GM18907 (cell line): ENCODE data around the gene CGB3.

Source experiments
- ATAC-seq: cut with Tn5 transposase; IDR thresholded peaks from one replicate; pipeline ENCODE4 v1.9.1; 2021; ENCODE audit warnings: mild to moderate bottlenecking, moderate library complexity; ENCODE audit not compliant: unreplicated experiment

The CGB3 gene

DNA sequence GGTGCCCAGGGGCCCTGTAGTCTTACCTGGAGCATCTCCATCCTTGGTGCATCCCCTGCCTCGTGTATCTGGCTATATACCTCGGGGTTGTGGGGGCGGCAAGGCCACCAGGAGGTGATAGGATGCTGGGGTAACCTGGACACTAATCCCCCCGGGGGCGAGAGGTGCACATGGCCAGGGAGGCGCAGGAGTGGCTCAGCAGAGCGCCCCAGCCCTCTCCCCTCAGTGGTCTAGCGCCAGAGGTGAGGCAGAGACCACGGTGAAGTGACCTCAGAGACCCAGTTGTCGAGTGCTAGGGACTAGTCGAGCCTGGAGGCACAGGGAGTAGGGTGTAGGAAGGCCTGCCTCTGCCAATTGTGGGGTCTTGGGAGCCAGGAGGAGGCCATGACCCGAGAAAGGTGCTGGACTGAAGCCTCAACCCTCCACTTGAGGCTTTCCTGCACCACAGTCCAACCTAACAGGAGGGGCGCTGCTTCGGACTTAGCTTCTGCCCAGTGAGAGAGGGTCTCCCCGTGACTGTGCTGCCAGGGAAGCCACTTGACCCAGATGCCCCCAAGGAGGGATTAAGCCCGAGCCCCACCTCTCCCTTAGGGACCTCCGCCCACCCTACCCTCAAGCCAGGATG, 7.0 kb downstream of the CGB3 start, which contains the start of gene LHB:
Gene LHB, minus strand, starts transcription at position 51 of the 625 bp plus-strand sequence. Its CDS starts 10 bp downstream, at position 41.
- ATAC-seq = no peak

DNA sequence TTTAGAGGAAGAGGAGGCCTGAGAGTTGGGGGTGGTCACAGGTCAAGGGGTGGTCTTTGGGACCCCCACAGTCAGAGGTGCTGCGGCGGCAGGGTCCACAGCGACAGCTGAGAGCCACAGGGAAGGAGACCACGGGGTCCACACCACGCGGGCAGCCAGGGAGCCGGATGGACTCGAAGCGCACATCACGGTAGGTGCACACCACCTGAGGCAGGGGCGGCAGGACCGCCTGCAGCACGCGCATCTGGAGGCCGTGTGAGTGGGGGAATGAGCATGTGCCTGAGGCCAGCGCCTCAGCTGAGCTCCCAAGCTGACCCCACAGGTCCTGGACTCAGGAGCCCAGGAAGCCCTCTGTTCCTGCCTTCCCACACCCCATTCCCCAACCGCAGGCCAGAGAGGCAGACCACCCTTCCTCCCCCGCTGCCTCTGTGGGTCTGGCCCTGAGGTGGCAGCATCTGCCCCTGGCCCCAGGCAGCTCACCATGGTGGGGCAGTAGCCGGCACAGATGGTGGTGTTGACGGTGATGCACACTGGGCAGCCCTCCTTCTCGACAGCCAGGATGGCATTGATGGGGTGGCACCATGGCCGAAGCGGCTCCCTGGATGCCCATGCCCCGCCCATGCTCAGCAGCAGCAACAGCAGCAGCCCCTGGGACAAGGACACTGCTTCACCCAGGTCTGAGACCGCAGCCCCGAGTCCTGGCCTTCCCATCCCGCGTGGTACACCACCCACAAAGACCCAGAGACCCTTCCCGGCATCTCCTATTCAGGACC, 7.9 kb downstream of the CGB3 start:
- ATAC-seq = no peak

DNA sequence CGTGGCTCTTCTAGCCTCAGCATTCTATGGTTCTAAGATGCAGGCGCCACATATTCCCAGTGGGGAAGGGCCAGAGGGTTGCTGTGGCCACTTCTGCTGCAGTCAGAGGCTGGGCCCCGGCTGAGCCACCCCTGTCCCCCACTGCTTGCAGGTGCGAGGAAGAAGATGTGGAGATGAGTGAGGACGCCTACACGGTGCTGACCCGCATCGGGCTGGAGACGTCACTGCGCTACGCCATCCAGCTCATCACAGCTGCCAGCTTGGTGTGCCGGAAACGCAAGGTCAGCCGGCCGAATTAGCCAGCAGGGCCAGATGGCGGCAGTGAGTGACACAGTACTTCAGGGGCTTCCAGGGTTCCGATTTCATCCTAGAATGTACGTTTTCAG, 9.3 kb downstream of the CGB3 start:
- ATAC-seq = no peak

DNA sequence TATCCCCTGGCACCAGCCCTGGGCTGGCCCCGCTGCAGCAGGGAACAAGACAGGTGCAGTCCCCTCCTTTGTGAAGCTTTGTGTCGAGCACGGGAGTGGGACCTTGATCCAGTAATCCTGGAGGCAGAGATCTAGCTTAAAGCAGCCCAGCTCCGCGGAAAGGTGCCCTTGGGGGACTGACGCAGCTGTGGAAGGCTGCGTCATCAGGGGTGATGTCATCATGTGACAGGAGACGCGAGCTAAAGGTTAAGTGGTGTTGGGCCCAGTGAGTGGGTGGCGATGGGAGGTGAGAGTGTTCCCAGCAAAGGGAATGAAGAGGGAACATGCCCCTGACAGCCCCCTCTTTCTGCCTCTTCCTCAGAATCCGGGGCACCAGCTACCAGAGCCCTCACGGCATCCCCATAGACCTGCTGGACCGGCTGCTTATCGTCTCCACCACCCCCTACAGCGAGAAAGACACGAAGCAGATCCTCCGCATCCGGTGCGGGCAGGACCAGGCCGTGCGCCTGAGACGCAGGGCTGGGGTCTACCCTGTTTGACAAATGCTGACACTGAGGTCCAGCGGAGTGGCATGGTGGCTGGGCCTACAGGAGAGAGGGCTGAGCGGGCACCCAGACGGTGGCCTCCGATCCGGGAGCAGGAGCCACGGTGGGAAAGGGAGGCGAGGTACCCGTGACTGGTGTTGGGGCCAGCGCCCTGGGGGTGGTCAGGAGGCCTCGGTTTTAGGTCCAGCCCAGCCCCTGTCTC, 9.8 kb downstream of the CGB3 start:
- no peak for ATAC-seq

DNA sequence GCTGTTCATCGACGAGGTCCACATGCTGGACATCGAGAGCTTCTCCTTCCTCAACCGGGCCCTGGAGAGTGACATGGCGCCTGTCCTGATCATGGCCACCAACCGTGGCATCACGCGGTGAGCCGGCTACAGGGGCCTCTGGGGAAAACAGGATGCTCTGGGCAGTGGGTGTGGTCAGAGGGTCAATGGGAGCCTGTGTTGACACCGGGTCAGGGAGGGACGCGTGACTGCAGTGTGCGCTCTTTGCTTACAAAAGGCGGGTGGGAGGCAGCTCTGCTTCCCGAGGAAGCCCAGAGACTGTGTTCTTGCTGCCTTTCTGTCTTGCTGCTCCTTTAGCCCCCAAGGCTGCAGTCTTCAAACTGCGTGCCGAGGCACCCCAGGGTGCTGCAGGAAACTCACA, 12.9 kb downstream of the CGB3 start:
- no peak for ATAC-seq

DNA sequence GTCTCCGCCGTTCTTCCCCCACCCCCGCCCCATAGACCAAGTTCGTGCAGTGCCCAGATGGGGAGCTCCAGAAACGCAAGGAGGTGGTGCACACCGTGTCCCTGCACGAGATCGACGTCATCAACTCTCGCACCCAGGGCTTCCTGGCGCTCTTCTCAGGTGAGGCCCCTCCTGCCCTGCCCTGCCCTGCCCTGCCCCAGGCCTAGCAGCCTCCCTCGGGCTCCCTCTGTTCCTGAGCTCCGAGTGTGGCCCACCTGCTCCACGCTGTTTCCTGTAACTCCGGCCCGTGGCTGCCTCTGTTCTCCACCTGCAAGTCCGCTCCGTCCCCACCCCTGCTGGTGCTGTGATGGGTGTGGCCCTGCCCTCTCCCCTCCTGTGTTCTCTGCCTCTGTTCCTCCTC, 13.7 kb downstream of the CGB3 start:
- ATAC-seq = no peak

DNA sequence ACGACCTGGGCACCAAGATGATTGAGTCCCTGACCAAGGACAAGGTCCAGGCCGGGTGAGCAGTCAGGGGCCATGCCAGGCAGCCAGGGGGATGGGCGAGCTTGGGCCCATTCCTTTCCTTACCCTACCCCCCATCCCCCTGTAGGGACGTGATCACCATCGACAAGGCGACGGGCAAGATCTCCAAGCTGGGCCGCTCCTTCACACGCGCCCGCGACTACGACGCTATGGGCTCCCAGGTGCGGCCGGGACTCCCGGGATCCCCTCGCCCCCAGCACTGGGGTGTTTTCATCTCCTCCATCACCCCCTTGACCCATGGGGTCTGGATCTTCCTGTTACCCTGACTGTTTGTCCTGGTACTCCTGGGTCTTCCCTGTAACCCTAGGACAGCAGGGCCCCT, 14.3 kb downstream of the CGB3 start:
- ATAC-seq = no peak

DNA sequence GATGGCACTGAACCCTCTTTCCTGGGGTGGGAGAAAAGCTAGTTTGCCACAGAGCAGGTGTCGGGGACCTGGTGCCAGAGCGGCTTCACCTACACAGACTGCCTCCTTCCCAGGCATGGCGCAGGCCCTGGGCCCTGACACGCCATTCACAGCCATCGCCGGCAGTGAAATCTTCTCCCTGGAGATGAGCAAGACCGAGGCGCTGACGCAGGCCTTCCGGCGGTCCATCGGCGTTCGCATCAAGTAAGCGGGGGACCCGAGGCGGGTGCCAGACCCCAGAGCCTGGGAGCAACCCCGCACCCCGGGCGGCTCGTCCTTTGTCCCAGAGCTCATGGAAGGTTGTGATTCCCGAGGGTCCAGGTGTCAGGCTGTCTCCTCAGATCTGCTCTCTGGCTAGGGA, 17.2 kb downstream of the CGB3 start:
- ATAC-seq = no peak

DNA sequence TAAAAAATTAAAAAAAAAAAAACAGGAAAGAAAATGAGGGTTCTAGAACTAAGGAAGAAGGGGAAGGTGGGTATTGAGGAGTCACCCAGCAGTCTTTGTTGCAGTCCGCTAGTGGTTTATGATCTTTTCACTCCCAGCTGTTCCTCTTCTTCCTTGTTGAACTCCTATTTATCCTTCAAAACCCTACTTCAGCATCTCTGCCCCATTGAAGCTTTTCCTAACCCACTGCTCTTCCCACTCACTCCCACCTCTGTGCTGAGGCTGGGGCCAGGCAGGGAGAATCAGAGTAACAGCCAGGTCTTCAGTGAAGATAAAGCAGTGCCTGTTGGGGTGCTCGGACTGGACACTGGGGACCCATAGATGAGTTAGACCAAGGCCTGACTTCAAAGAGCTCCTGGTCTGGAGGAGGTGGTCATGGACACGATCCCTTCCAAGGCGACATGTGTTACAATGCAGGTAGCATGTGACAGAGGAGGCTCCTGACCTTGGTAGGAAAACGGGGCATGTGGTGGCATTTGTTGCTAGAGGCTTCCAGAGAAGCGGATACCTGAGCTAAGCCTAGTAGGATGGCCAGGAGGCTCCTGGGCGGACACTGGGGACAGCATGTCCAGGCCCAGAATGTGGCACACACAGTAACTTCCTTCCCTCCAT, 19.0 kb downstream of the CGB3 start:
- ATAC-seq = no peak

DNA sequence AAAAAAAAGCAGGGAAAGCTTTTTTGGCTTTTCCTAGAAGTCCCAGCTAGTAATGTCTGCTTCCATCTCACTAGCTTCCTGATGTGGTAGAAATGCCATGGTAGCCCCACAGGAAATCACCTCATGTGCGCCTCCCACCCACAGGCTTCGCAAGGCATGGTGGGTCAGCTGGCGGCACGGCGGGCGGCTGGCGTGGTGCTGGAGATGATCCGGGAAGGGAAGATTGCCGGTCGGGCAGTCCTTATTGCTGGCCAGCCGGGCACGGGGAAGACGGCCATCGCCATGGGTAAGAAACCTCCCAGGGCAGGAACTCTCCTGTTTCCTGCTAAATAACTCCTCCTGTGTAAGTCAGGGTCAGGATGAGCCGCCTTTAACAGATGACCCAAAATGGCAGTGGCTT, 20.0 kb downstream of the CGB3 start:
- no peak for ATAC-seq

DNA sequence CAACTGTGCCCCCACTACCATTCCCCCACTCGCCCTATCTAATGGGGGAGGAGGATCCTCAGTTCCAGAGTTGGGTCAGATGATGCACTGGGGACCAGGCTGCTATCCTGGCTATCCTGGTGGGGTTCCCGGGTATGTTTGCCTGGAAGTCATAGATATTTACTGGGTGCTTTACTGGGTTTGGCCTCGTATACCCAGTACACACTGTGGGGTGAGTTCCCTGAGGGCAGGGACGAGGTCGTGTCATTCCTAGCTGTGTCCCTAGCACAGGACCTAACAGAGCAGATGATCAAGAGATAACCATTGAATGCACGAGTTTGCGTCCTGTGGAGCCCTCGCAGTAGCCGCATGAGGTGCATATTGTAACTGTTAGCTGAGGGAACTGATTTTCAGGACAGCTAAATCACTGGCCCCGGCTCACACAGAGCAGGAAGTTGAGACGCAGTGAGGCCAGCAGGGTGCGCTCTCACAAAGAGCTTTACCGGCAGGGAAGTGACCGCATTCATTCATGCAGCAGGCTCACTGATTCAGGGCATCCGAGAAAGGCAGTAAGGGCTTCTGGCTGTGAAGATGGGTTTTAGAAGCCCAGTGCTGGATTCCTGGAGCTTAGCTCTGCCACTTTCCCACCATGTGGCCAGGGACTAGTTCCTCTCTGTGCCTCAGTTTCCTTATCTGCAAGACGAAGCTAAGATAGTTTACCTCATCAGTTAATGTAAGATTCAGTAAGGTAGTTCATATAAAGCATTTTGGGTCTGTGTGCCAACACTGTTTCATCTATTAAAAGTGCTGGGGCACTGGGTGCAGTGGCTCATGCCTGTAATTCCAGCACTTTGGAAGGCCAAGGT, 24.4 kb downstream of the CGB3 start:
- no peak for ATAC-seq

DNA sequence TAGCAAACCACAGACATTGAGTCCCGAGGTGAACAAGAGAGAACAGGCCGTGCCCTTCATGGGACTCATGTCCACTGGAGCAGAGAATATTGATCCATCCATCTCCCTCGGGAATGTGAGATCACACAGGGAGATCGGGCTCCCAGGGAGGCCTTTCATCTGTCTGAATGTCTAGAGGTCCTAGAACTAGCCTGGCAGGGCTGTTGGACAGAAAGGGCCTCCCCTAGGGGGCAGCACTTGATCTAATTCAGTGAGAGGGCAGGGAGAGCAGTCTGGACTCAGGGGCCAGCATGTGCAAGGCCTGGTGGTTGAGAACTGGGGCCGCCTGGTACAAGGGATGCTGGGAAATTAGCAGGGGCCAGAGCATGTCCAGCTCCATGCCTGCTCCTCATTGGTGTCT, 26.2 kb downstream of the CGB3 start:
- ATAC-seq = no peak

DNA sequence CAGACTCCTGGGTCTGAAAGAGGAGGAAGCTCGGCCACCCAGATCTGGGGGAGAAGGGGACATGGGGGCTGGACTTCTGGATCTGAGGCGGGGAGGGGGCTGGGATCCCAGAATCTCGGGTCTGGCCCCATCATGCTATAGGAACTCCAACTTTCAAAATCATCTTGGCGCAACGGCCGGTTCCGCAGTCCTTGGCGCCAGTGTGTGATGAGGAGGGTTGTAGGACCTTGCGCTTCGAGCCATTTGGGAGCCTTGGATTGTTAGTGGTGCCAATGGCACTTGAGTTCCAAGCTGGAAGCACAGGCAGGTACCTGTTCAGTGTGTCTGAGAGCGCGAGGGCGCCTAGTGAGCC, 30.1 kb downstream of the CGB3 start:
- no peak for ATAC-seq

DNA sequence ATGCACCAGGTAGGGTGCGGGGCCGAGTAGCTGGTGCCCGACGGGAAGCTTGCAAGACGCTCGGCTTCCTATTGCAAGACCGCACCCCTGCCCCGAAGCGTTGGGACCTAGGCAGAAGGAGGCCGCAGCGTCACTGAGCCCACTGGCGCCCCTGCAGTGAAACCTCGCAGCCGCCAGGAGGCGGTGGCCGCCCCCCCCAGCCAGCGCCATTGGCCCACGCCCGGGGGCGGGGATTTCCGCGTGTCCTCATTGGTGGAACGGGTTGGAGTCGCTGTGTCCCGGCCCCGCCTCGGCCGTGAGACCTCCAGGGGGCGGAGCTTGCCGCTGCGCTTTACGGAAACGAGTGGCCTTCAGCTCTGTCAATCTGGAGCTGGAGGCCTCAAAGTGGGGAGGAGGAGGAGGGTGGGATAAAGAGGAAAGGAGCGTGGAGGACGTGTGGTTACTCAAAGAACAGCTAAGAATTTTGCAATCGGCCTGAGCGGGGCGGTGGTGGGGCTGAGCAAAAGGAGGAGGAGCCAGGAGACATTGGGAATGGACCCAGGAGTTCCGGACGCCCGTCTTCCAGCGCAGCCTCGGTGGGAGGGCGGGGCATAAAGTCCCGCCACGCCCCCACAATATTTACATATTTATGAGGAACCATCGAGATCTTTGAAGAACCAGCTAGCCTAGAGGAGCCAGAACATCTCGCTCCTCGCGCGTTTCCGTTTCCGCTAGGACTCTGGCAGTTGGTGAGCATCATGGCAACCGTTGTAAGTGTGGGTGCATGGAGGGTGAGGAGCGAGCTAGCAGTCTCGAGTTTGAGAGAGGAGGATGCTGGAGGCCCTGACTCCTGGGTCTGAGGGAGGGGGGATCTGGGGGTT, 30.7 kb downstream of the CGB3 start, which contains the start of the genes GYS1 and RUVBL2:
Gene GYS1, minus strand, starts transcription at position 135 of the 860 bp plus-strand sequence. CDS start 197 bp downstream, outside the sequence.
Gene RUVBL2, plus strand, starts transcription at position 713 of the 860 bp plus-strand sequence. Its CDS starts 25 bp downstream, at position 738.
- ATAC-seq = peak; percentile 84

DNA sequence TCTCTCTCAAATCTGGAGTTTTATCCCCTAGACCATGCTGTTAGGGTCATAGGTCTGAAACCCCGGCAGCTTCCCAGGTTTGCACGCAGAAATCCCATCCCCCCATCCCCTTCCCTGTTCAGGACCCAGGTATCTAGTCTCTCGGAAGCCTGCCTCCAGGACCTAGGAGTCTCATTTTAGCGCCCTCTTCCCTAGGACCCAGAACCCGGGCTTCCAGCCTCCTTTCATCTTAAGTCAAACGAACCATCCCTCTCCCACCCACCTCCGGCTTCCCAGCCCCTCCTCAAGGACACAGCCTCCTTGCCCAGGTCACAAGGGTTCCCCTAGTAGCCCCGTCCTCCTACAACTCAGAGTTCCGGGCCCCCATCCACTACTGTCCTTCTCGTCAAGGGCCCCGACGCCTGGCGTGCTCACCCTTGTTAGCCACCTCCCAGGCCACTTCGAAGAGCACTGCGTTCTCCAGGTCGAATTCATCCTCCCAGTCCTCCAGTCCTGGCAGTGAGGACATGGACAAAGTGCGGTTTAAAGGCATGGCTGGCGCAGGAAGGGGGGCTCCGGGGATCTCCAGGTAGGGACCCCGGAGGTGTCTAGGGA, 31.5 kb downstream of the CGB3 start:
- peak; percentile 12 for ATAC-seq

DNA sequence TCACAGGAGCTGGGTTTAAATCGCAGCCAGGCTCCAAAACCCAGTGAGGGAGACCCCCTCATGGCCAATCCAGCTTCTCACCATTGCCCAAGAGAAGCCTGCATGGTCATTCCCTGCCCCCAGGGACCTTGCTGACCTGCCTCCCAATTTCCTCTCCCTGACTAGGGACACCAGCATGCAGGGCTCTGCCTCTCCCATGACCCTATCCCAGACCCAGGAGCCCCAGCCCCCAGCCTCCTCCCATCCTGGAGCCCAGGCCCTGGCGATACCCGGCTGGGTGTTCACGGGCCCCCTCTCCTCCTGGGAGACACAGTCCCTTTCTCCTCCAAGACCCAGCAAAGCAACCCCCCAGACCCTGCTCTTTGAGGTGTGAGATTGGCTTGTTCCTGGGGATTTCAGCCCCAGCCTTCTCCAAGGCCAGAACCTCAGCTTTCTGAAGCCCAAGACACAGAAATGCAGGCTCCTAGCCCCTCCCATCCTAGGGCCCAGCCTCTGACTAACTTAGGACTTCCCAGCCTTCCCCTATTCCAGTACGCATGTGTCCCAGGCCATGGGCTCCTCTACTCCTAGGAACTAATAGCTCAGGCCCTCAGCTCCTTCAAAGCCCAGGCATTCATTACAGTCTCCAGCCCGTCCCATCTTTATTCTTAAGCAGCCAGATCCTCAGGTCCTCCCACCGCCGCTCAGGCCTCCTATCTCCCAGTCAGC, 32.1 kb downstream of the CGB3 start:
- ATAC-seq = no peak

DNA sequence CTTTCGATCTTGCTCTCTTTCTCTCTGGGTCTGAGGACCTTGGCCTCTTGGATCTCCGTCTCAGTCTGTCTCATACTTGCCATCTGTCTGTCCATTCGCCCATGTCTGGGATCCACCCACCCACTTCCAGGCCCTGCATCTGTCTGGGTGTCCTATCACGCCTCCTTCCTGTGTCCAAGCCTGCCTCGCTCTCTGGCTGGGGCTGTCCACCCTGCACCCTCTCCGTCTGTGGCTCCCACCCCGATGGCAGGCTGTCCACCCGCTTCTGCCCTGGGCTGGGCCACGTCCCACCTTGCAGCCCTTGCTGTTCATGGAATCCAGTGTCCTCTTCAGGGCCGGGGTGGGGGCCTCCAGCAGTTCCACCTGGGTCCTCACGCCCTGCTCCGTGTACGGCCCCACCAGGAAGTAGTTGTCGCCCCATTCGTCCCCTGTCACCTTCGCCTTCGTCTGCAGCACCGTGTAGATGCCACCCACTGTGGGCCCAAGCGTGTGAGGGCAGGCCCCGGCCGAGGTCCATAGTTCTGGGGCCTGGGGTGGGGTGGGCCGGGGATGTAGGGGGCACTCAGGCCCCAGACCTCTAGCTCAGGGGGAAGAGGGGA, 33.0 kb downstream of the CGB3 start:
- ATAC-seq = no peak

DNA sequence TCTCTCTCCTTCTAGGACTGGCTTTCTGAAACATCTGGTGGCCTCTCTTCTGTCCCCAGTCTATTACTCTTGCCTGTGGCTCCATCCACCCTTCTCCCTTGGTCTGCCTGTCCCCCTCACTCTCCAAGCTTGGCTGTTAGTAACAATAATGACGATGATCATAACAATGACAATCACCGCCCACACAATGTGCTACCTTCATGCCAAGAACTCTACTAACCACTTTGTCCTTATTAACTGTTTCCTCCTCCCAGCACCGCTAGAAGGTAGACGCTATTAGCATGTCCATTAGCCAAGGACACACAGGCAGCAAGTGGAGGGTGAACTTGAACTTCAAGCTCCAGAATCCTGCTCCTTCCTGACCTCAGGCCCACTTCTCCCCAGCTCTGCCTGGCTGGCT, 33.7 kb downstream of the CGB3 start:
- no peak for ATAC-seq
